ENCODE results near the gene REEP1.

GRCh38 chr2:86221066-86221684, 116.3 kb downstream of the REEP1 start:
- TF ChIP-seq EP300 (IDR thresholded peaks at IDR 0.05; ENCODE audit: borderline replicate concordance in 1 of 2, low read depth in 2 of 2, low read length in 2 of 2) = no peak
- peak; percentile 81 to 89 for TF ChIP-seq RAD21 (IDR thresholded peaks at IDR 0.05 in 1 of 2, conservative IDR thresholded peaks at IDR 0.05 in 1 of 2; ENCODE audit: low read depth in 2 of 2, low read length in 2 of 2)
- TF ChIP-seq POLR2A (IDR thresholded peaks at IDR 0.05; ENCODE audit: control extremely low read depth in 1 of 2, low read depth in 2 of 2, low read length in 2 of 2) = no peak
- no peak for TF ChIP-seq JUND (IDR thresholded peaks at IDR 0.05; ENCODE audit: low read length)
- peak; percentile 79 to 87 (median 84) for TF ChIP-seq CTCF (IDR thresholded peaks at IDR 0.05; ENCODE audit: control extremely low read depth in 1 of 3, insufficient read depth in 1 of 3, low read depth in 1 of 3, low read length in 3 of 3)
- no peak for TF ChIP-seq MAX (IDR thresholded peaks at IDR 0.05)
- TF ChIP-seq MAFK (IDR thresholded peaks at IDR 0.05; ENCODE audit: low read depth, low read length) = no peak
- no peak for TF ChIP-seq KDM5A (IDR thresholded peaks at IDR 0.05; ENCODE audit: low read length)
- no peak for TF ChIP-seq CHD2 (IDR thresholded peaks at IDR 0.05; ENCODE audit: low read length)
- TF ChIP-seq NRF1 (IDR thresholded peaks at IDR 0.05; ENCODE audit: low read depth, low read length) = no peak

Measured in H1 (cell line).